Activated CD4-positive, CD25-positive, alpha-beta regulatory T cell treated with anti-CD3 and anti-CD28 coated beads, Interleukin-2, amount 50 U/mL, for 16 hours (primary cell): ENCODE results near the gene SUCLA2.

Source experiments
- DNase-seq: peaks from one replicate; pipeline ENCODE4 v3.0.0-alpha.2; 2020; ENCODE audit warnings: low read depth, low spot score

Gene SUCLA2

DNA sequence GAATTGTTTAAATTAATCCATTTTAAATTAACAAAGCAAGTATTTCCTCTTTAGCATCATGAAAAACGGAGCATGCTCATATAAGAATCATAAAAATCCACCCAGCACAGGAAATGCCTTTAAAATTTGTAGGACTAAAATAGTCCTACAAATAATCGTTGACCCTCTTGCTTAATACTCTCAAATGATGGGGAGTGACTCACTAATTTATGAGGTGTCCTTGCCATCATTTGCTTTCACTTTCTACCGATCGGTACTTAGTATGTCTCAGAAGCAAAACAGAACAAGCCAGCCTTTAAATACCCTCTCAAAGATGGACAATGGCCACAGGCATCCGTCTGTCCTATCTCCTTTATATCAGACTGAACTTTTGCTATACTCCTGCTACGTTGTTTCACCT is 97.2 kb downstream of the SUCLA2 start:
- DNase-seq: no peak

DNA sequence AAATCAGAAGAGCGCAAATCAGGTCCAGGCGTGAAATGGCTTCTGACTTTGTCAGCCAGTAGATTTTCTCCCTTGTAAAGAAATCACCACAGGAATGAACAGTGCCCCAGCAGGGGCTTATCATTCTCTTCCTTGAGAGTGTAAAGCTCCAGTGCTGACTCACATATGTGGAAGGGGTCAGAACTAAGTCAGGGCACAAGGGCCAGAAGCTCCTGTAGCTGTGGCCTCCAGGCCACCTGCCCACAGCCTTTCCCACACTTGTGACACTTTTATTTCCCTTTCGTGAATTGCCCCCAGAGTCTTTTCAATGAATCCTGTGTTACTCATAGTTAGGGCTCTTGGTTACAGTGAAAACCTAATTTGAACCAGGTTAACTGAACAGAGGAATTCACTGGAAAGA is 99.6 kb downstream of the SUCLA2 start:
- no peak for DNase-seq

DNA sequence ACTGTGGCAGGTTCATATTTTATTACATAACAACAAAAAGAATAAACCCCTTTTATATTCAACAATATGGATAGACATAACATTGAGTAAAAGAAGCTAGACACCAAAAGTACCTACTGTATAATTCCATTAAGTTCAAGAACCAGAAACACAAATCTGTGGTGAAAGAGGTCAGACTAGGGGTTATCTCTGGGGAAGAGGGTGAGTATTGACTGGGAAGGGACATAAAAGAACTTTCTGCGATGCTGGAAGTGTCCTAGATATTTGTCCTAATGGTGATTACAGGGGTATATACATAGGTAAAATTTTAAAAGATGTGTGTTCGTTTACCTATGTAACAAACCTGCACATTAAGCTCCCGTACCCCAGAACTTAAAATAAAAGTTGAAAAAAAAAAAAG is 103.0 kb downstream of the SUCLA2 start:
- no peak for DNase-seq

DNA sequence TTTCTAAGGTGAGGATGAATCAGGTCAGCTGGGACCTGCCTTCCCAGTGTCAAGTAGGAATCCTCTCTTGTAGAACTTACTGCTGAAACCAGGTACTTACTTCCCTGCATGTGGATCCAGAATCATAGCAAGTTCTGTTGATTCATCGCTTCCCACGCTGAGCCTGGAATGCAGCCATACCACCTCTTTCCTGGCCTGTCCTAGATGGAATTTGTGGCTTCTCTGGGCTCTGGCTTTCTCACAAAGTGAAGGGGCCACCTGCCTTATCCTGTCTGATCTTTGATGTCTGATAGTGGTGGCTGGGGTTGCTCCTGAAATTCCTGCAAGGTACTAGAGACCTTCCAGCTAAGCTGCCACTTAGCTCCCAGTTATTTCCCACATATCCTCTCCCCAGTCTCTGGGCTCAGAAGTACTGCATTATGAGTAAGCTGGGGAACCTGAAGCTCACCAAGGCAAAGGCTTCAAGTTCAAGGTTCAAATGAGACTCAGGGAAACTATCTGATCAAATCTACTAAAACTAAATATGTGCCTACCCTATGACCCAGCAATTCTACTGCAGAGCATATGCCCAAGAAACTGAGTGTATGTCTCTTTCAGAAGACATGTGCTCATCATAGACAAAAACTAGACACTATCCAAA is 103.5 kb downstream of the SUCLA2 start:
- DNase-seq: no peak

DNA sequence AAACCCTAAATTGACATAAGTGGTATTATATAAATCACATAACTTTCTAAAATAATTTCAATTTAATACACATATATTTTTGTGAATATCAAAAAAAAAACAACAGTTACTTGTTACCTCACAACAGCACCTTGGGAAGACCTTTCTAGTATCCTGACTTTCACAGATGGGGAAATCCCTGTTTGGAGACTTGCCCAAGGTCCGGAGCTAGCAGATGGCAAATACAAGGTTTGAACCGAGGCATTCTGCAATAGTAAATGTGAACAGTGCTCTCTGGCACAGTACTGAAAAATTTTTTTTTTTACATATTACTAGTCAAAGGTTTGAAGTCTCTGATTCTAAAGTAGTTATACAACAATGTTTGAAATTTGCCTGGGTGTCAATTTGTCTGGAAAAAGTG is 104.5 kb downstream of the SUCLA2 start:
- no peak for DNase-seq

DNA sequence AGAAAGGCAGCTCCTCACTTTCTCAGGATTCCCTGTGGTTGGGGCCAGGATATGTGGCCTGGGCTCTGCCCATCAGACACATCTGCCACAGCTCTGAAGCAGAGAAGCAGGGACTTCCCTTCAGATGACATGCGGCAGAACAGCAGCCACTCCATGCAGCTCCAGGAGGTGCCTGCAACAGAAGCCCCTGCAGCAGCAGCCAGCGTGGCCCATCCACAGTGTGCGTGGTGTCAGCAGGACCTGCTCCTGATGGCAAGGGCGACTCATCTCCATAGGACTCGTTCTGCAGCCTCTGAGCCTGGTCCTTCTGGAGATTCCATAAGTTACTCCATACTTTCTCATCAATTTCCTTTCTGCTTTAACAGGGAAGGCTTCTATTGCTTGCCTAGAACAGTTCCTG is 105.0 kb downstream of the SUCLA2 start:
- no peak for DNase-seq

DNA sequence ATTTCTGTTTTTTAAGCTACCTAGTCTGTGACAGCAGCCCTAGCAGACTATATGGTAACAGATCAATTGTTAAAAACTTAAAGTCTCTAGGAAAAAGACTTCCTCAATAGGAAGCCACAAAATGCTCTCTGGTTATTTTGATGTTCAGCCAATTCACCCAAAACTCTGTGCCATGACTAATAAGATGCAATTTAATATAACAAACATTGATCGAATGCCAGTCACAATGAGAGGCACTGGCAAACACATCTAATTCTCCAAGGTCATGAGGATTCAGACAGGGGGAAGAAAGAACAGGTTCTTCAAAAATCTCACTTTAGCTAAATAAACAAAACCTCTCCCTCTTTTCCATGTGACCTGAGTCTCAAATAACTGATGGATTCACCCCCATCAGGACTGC is 107.5 kb downstream of the SUCLA2 start:
- DNase-seq: no peak
